ENCODE measurements around the gene FSIP1.
"Not testable (repeated sequence)": the region's sequence is repeated elsewhere in the genome, so short reads cannot be mapped to it uniquely, and the experiment has no call there.

FSIP1 gene

GRCh38 chr15:39782441-39783138 lies at the start of gene FSIP1:
Gene FSIP1 (minus strand): TSS chr15:39782841. CDS start chr15:39776524, 6,317 bp downstream.
- peak; percentile 95 for DNase-seq

DNA sequence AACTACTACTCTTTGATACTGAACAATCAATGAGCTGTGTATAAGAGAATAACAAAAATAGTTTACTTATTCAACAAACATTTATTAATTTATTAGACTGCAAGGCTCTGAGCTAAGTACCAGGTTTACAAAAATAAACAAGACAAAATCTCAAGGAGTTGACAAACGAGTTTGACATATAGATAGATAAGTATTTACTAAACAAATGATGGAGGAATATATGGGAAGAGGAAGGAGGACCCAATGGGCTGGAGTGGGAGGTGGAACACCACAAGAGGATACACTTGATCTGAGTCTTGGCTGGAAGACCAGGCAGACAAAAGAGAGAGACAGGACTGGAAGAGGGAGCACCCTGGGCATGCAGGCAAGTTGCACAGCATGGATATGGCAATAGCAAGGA lies 47.5 kb upstream of the FSIP1 start:
- no peak for DNase-seq

DNA sequence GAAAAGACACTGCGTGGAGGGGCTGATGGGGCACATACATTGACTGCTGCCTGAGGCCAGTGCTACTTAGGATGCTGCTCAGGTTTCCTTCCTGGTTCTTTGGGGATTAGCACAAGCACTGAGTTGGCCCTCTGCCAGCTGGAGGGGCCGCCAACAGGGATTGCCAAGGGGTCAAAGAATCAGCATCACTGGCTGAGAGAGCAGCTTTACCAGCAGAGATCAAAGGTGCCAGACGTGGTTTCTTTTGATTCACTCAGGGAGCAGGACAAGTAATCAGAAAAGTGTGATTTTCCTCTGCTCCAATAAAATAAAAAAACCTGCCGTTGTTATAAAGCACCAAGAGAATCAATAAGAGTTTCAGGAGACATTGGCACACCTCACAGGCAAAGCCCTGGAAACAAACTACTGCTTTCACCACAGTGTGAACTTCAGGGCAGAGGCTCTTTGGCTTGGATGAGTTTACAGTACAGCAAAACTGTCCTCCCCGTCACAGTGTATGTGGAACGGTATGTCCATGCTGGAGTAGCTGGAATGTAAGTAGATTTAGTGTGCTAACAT lies 45.8 kb upstream of the FSIP1 start:
- no peak for DNase-seq

- DNase-seq: no peak
Measured at GRCh38 chr15:39826975-39827374, 44.3 kb upstream of the FSIP1 start.

- no peak for DNase-seq
Measured at GRCh38 chr15:39823634-39824033, 41.0 kb upstream of the FSIP1 start.

DNA sequence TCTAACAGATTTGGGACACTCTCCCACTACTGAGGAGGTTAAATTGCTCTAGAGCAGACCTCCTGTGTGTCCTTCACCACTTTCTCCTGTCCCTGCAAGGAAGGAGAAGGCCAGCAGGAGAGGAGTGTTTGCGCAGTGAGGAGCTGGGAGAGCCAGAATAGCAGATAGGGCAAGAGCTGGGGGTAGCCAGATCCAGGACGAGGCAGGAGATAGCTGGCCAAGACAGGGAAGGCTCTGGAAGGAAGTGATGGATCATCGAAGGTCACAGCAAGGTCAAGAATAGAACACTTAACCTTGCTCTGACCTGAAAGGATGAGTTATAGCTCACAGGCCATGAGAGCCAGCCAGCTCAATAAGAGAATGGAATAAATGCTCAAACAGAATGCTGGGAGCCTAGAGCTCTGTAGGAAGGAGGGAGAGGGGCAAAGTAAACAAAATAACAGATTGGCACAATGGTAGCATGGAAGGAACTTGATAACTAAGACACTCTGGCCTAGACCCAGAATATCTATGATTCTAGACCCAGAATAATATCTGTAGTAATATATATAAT lies 37.5 kb upstream of the FSIP1 start:
- no peak for DNase-seq

GRCh38 chr15:39819533-39819932 lies 36.9 kb upstream of the FSIP1 start:
- DNase-seq: no peak

DNA sequence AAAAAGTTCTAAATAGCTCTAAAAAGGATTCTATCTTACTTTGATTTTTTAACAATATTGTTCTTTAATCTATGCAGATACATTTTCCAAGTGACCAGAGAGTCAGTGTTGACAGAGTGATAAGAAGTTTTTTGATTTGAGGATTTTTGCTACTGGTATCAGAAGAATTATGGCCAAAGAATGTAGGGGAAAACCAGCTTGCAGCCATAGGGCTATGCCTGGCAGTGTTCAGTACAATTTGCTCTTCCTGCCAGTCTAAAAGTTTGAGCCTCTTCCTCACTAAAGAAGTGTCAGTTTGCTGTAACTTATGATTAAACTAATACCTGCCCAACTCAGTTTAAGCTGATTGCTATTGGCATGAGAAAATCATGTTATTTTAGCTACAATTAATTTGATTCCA lies 35.3 kb upstream of the FSIP1 start:
- DNase-seq: no peak

DNA sequence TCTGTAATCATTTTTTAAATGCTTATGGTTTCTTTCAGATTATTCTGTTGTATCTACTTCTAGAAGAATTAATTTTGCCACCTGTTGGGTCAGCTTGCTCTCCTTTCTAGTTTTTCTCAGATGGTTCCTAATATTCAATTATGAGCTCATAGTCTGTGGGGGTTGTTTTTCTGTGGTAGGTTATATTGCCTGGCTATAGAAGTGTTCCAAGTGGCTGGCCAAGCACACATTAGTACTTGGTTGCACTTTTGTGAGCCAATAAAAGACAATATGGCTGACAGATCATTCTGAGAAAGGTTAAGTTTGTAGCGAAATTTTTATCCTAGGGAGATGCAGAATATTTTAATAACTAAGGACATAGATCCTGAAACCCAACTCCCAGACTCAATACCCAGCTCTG lies 31.8 kb upstream of the FSIP1 start:
- DNase-seq: no peak

DNA sequence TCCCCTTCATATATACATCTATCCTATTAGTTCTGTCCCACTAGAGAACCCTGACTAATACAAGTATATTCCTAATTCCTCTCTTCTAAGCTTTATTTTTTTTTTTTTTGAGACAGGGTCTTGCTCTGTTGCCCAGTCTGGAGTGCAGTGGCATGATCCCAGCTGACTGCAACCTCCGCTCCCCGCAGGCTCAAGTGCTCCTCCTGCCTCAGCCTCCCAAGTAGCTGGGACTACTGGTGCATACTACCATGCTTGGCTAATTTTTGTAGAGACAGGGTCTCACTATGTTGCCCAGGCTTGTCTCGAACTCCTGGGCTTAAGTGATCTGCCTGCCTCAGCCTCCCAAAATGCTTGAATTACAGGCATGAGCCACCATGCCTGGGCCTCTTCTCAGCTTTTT lies 30.0 kb upstream of the FSIP1 start:
- DNase-seq: not testable (repeated sequence)

- no peak for DNase-seq
Measured at GRCh38 chr15:39808909-39809308, 26.3 kb upstream of the FSIP1 start.

- no peak for DNase-seq
Measured at GRCh38 chr15:39807791-39808190, 25.1 kb upstream of the FSIP1 start.

- no peak for DNase-seq
Measured at GRCh38 chr15:39804026-39804425, 21.4 kb upstream of the FSIP1 start.

DNA sequence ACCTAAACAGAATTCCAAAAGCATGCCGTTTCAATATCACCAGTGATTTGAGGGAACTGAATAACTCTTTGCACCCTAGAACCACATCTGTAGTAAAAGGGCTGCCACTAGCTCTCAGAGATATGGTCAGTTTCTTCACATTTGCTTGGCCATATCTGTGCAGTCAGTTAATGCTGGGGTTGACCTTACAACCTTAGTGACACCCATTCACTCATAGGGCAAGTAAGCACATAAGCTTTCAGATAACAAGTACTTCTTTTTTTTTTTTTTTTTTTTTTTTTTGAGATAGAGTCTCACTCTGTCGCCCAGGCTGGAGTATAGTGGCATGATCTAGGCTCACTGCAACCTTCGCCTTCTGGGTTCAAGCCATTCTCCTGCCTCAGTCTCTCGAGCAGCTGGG lies 20.4 kb upstream of the FSIP1 start:
- no peak for DNase-seq

DNA sequence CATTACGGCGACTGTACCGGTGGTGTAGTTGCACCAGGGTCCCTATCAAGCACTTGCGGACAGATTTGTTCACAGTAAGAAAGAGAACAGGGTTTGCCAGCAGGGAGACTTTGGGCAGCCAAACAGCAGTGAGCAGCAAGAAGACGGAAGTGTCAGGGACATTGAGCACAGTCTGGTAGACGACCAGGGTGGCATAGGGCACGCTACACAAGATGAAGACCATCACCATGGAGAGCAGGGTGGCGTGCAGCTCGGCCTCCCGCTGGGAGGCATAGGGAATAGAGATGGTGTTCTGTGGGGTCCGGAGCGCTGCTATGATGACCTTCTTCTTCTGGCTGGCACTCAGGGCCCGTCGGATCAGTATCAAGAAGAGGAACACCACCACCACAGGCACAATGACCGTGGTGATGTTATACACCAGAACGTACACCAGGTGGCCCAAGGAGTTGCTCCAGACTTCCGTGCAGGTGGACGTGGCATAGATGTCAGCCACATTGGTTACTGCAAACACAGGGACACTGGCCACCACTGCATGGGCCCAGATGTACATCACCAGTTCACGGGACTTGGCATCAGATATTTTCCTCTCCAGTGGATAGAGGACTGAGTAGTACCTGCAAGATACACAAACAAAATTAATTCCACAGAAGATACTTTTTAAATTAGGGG lies 19.1 kb upstream of the FSIP1 start:
- DNase-seq: peak; percentile 5

DNA sequence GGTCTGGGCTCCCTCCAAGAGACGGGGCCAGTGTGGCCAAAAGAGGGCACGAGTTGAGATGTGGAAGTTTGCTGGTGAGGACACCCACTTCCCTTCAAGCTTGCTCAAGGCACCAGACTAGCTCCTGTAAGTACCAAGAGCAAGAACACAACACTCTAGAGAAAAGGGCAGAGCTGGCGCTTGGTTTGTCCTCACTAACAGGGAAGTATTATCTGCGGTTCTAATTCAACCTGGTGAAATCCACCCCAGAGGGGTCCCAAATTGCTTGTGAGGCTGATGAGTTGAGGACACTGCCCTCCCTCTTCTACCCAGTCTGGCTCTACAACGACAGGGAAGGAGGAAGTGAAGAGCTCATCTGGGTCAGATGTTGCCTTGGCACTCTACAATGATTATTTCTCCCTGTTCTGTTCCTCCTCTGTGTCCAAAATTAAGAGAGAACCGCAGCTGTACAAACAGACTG lies 16.9 kb upstream of the FSIP1 start:
- no peak for DNase-seq

DNA sequence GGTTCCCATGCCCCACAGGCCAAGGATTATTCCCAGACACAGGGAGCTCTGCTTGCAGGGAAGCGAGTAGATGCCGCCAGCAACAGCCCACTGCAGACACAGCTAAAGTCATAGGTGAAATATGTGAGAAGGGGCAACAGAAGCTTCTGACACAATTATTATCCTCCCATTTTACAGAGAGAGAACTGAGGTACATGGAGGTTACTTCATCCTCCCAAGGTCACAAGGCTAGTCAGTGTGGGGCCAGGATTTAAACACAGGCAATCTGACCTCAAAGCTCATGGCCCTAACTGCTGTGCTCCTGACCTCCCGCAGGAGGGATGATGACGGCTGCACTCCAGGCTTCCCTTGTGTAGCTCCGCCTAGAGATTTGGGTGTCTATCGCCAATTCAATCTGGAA lies 15.7 kb upstream of the FSIP1 start:
- DNase-seq: no peak

DNA sequence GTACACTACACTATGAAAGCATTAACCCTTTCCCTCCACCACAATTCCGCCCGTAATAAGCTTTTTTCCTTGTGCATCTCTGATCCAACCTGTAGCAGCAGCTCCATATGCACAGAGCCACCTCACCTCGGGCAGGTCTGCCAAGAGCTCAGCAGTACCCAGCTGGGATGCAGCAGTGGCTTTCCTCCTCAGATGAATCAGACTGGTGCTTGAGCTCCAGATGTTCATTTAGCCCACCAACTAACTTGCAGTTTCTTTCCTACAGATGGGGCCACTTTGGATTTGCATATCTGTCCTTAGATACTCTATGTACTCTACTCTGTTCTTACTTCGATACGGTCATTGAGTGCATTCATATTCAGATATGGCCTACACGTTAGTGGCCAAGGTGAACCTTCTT lies 14.8 kb upstream of the FSIP1 start:
- DNase-seq: no peak

DNA sequence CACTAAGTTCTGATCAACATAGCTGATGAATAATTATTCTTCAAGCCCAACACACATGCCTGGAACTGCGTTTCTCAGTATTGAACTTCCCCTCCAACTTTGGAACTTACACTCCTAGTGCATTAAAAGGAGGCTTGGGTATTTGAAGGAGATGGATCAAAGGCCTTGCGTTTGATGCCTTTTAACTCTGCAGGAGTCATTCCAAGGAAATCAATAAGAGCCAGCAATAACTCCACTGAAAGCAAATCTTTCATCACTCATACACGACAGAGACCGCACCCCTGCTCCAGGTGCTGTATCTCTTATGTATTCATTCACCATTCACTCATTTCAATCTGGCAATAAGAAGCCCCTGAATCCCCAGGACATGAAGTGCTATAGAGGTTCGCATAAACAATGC lies 14.0 kb upstream of the FSIP1 start:
- no peak for DNase-seq

- no peak for DNase-seq
Measured at GRCh38 chr15:39795486-39795885, 12.8 kb upstream of the FSIP1 start.

DNA sequence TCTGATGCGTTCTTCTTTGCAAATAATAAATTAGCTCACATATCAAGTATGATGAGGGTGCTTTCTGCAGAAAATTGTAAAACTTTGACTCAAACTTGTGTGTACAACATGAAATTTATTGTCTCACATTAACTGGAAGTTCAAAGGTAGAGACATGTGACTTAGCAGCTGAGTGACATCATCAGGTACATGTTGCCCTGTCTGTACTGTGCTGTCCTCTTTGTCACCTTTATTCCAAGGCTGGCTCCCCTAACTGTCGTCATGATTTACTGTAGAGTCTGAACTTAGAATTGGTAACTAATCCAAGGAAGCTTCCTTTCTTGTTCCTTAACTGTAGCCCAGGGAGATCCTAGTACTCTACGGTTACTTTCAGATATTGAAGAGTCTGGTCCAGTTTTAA lies 12.3 kb upstream of the FSIP1 start:
- no peak for DNase-seq

DNA sequence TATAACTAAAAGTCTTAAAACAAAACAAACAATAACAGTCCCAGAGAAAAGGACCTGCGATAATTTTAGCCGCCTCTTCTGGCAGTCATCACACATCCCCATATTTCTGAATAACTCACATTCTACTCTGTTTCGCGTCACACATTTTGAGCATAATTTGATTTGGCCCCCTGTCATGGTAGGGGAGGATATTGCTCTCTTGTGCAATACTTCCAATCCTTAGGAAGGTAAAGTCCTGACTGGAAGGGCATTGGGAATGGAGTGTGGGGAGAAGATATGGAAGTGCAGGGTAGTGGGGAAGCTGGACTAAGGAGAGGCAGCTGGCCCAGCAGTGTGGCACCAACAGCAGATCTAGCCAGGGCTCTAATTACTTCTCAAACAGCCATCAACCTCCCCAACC lies 11.3 kb upstream of the FSIP1 start:
- DNase-seq: no peak

- no peak for DNase-seq
Measured at GRCh38 chr15:39792844-39793335, 10.2 kb upstream of the FSIP1 start.

All from CD4-positive, alpha-beta T cell treated with Interleukin-21 for 1 hour (primary cell).